ENCODE measurements around the gene TIMP3. TPM values are rescaled to one million over a fixed set of nuclear protein-coding genes. Genes with fewer than 3 reads are reported as not detected.

The TIMP3 gene
- polyA plus RNA-seq, 1 donor (not counting 4 experiments of a cell fraction or from before 2014, with no cell fraction given), result 34.3 TPM

DNA sequence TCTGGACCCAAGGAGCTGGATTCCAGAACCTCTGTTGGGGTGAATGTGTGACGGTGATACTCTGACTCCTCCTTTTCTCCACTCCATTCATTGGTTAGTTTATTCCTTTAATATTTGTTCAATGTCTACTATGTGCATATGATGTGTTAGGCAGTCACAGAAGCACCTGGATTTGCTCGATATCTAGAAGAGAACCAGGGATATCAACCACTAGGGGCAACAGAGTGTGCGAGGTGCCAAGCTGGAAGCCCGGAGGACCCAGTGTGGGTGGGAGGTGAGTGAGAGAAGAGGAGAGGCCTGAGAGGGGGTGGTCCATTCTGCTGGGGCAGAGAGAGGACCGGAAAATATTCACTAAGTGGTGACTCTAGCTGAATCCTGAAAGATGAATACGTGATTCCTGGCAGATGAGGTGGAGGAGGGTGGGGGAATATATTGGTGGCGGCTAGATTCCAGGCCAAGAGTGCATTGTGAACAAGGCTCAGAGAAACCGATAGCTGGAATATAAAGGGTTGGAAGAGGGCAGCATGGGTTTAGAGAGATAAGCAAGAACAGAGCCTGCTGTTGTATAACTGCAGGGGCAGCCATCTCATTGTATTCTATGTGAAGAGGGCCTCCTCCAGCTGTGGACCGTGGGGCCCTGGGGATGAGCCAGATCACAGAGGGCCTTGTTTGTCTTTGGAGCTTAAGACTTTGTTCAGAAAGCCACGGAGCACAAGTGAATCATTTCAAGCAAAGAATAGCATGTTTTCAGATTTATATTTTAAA is 6.9 kb upstream of the TIMP3 start:
- Histone ChIP-seq H3K27me3 (ENCODE audit: control insufficient read depth, extremely low read depth, insufficient read depth, low read length) (peaks cover 5% of the 10 kb centered on the region), H3K4me3 (ENCODE audit: control insufficient read depth in 2 of 3, extremely low read depth in 1 of 3, insufficient read depth in 2 of 3, low read depth in 1 of 3, low read length in 3 of 3) (no peak overlapping the region), H3K27ac (ENCODE audit: control insufficient read depth, insufficient read depth, low read length) (no peak overlapping the region), H3K9me1 (ENCODE audit: control insufficient read depth, extremely low read depth, insufficient read depth, low read length) (no peaks in the 10 kb centered on the region), H2AFZ (ENCODE audit: control insufficient read depth, low read length) (no peak overlapping the region), H3K79me2 (ENCODE audit: control insufficient read depth, insufficient read depth, low read length) (no peaks in the 10 kb centered on the region), H4K20me1 (ENCODE audit: control insufficient read depth, extremely low read depth, insufficient read depth, low read length) (no peaks in the 10 kb centered on the region), H3K4me1 (ENCODE audit: control insufficient read depth, extremely low read depth, insufficient read depth, low read length) (peaks cover 3% of the 10 kb centered on the region), H3K9ac (ENCODE audit: control insufficient read depth, extremely low read depth, insufficient read depth, low read length) (no peak overlapping the region), H3K36me3 (ENCODE audit: control insufficient read depth in 2 of 2, extremely low read depth in 1 of 2, insufficient read depth in 2 of 2, low read length in 2 of 2) (no peaks in the 10 kb centered on the region), H3K4me2 (ENCODE audit: control insufficient read depth, extremely low read depth, insufficient read depth, low read depth, low read length) (no peak overlapping the region), H3K9me3 (ENCODE audit: control insufficient read depth, low read depth, low read length) (no peaks in the 10 kb centered on the region)
- TF ChIP-seq EZH2 (IDR thresholded peaks at IDR 0.05; ENCODE audit: low read length), result no peak
- TF ChIP-seq, protein P1, sequence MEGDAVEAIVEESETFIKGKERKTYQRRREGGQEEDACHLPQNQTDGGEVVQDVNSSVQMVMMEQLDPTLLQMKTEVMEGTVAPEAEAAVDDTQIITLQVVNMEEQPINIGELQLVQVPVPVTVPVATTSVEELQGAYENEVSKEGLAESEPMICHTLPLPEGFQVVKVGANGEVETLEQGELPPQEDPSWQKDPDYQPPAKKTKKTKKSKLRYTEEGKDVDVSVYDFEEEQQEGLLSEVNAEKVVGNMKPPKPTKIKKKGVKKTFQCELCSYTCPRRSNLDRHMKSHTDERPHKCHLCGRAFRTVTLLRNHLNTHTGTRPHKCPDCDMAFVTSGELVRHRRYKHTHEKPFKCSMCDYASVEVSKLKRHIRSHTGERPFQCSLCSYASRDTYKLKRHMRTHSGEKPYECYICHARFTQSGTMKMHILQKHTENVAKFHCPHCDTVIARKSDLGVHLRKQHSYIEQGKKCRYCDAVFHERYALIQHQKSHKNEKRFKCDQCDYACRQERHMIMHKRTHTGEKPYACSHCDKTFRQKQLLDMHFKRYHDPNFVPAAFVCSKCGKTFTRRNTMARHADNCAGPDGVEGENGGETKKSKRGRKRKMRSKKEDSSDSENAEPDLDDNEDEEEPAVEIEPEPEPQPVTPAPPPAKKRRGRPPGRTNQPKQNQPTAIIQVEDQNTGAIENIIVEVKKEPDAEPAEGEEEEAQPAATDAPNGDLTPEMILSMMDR (optimal IDR thresholded peaks at IDR 0.05 in 1 of 3, IDR thresholded peaks at IDR 0.05 in 1 of 3, conservative IDR thresholded peaks at IDR 0.05 in 1 of 3; ENCODE audit: extremely low read depth in 1 of 3, insufficient read depth in 2 of 3, low read length in 3 of 3), result peak in 2 of 3 experiments; percentile 11 to 13
- DNase-seq (ENCODE audit: low read depth, low spot score) (no peak), FAIRE-seq (no peak)
- dilution Hi-C loops (cut with MboI; ENCODE audit: extremely low pct_ligation_motif_present, low sequenced_read_pairs), result loop anchor here (25.0 kb wide), 1 partner anchor 282 kb away; no protein-coding TSS in a partner anchor

DNA sequence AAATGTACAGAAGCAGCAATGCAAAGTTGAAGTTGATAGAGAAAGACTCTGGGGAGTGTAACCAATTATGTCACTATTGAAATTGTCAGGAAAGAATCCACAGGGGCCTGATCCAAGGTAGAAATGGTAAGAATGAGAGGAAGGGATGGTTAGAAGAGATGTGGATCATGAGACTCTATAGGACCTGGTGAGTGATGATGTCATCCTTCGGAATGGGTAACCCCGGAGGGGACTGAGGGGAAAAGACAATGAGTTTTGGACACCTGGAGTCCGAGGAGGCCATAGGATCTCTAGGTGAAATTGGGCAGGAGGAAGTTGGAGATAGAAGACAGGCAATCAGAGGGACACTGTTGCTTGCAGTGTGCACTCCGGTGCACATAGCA is 6.3 kb upstream of the TIMP3 start:
- no peaks in the 10 kb centered on the region for H3K36me3 ChIP-seq (ENCODE audit: control insufficient read depth in 2 of 2, extremely low read depth in 1 of 2, insufficient read depth in 2 of 2, low read length in 2 of 2)
- H3K4me1 ChIP-seq (ENCODE audit: control insufficient read depth, extremely low read depth, insufficient read depth, low read length), result peaks cover 3% of the 10 kb centered on the region
- H3K4me2 ChIP-seq (ENCODE audit: control insufficient read depth, extremely low read depth, insufficient read depth, low read depth, low read length), result no peak overlapping the region
- no peaks in the 10 kb centered on the region for H3K79me2 ChIP-seq (ENCODE audit: control insufficient read depth, insufficient read depth, low read length)
- dilution Hi-C loops (cut with MboI; ENCODE audit: extremely low pct_ligation_motif_present, low sequenced_read_pairs), result loop anchor here (25.0 kb wide), 1 partner anchor 283 kb away; no protein-coding TSS in a partner anchor
- no peak overlapping the region for H2AFZ ChIP-seq (ENCODE audit: control insufficient read depth, low read length)
- no peaks in the 10 kb centered on the region for H4K20me1 ChIP-seq (ENCODE audit: control insufficient read depth, extremely low read depth, insufficient read depth, low read length)
- H3K4me3 ChIP-seq (ENCODE audit: control insufficient read depth in 2 of 3, extremely low read depth in 1 of 3, insufficient read depth in 2 of 3, low read depth in 1 of 3, low read length in 3 of 3), result no peak overlapping the region
- no peak for TF ChIP-seq EZH2 (IDR thresholded peaks at IDR 0.05; ENCODE audit: low read length)
- TF ChIP-seq, protein P1 (optimal IDR thresholded peaks at IDR 0.05 in 1 of 3, IDR thresholded peaks at IDR 0.05 in 1 of 3, conservative IDR thresholded peaks at IDR 0.05 in 1 of 3; ENCODE audit: extremely low read depth in 1 of 3, insufficient read depth in 2 of 3, low read length in 3 of 3), result no peak
- no peak for FAIRE-seq
- no peaks in the 10 kb centered on the region for H3K9me1 ChIP-seq (ENCODE audit: control insufficient read depth, extremely low read depth, insufficient read depth, low read length)
- no peak overlapping the region for H3K9ac ChIP-seq (ENCODE audit: control insufficient read depth, extremely low read depth, insufficient read depth, low read length)
- no peak overlapping the region for H3K27ac ChIP-seq (ENCODE audit: control insufficient read depth, insufficient read depth, low read length)
- peaks cover 5% of the 10 kb centered on the region for H3K27me3 ChIP-seq (ENCODE audit: control insufficient read depth, extremely low read depth, insufficient read depth, low read length)
- no peaks in the 10 kb centered on the region for H3K9me3 ChIP-seq (ENCODE audit: control insufficient read depth, low read depth, low read length)
- DNase-seq (ENCODE audit: low read depth, low spot score), result no peak
